ENCODE measurements around the gene RETREG1.

- no peak for TF ChIP-seq CTCF (conservative IDR thresholded peaks at IDR 0.05; ENCODE audit: low read length)
- no peak for TF ChIP-seq EZH2phosphoT487 (IDR thresholded peaks at IDR 0.05; ENCODE audit: borderline replicate concordance)
Observed at GRCh38 chr5:16578474-16578883, 38.3 kb downstream of the RETREG1 start.
